Measurements from ENCODE around the gene RNF4.

Gene RNF4

DNA sequence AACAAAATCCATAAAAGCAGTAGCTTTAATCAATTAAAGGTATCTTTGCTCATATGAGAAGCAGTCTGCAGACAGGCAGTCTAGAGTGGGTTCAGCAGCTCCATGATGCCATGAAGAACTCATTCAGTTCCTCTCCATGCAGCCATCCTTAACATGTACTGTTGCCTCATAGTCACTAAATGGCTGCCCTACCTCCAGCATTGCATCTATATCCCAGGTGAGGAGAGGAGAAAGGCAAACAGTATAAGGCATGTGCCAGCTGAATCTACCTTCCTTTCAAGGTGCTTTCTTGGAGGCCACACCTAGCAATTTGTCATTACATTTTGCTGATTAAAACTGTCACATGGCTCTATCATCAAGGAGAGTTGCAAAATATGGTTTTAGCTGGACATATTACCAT, 36.9 kb upstream of the RNF4 start:
- Histone ChIP-seq H3K9me2 (ENCODE audit: low read depth, low read length) (no peaks in the 10 kb centered on the region), H3K27ac (ENCODE audit: low read depth, low read length, poor library complexity, severe bottlenecking) (no peak overlapping the region), H3K79me2 (ENCODE audit: insufficient read depth, low read length) (no peaks in the 10 kb centered on the region), H3K9me3 (ENCODE audit: low read length) (no peaks in the 10 kb centered on the region), H3K4me1 (ENCODE audit: insufficient read depth, low read length, severe bottlenecking) (no peaks in the 10 kb centered on the region), H3K27me3 (ENCODE audit: insufficient read depth, low read length) (no peaks in the 10 kb centered on the region; the same call in 1 of the 2 replicates), H3K4me3 (ENCODE audit: low read depth, low read length, poor library complexity, severe bottlenecking) (no peak overlapping the region), H2AFZ (ENCODE audit: low read length) (no peak overlapping the region), H4K20me1 (ENCODE audit: insufficient read depth, low read length) (no peaks in the 10 kb centered on the region), H3F3A (ENCODE audit: insufficient read depth, low read length) (no peaks in the 10 kb centered on the region), H3K36me3 (ENCODE audit: insufficient read depth, low read length) (no peaks in the 10 kb centered on the region; the same call in 1 of the 2 replicates), H3K9ac (ENCODE audit: low read length) (no peak overlapping the region), H3K4me2 (ENCODE audit: low read length) (no peak overlapping the region)
- TF ChIP-seq CTCF (IDR thresholded peaks at IDR 0.05; ENCODE audit: low read length): no peak
- no peak for TF ChIP-seq EZH2 (IDR thresholded peaks at IDR 0.05; ENCODE audit: borderline replicate concordance, low read length)

GRCh38 chr4:2432991-2433530, 35.8 kb upstream of the RNF4 start:
- no peak overlapping the region for H3K9ac ChIP-seq (ENCODE audit: low read length)
- no peaks in the 10 kb centered on the region for H3K4me1 ChIP-seq (ENCODE audit: insufficient read depth, low read length, severe bottlenecking)
- no peaks in the 10 kb centered on the region for H3K79me2 ChIP-seq (ENCODE audit: insufficient read depth, low read length)
- H4K20me1 ChIP-seq (ENCODE audit: insufficient read depth, low read length): no peaks in the 10 kb centered on the region
- no peaks in the 10 kb centered on the region for H3F3A ChIP-seq (ENCODE audit: insufficient read depth, low read length)
- no peak overlapping the region for H3K27ac ChIP-seq (ENCODE audit: low read depth, low read length, poor library complexity, severe bottlenecking)
- H3K9me3 ChIP-seq (ENCODE audit: low read length): no peaks in the 10 kb centered on the region
- no peak overlapping the region for H2AFZ ChIP-seq (ENCODE audit: low read length)
- no peak for TF ChIP-seq CTCF (IDR thresholded peaks at IDR 0.05; ENCODE audit: low read length)
- TF ChIP-seq EZH2 (IDR thresholded peaks at IDR 0.05; ENCODE audit: borderline replicate concordance, low read length): no peak
- H3K4me2 ChIP-seq (ENCODE audit: low read length): no peak overlapping the region
- no peaks in the 10 kb centered on the region for H3K9me2 ChIP-seq (ENCODE audit: low read depth, low read length)
- no peaks in the 10 kb centered on the region; the same call in 1 of the 2 replicates for H3K27me3 ChIP-seq (ENCODE audit: insufficient read depth, low read length)
- H3K36me3 ChIP-seq (ENCODE audit: insufficient read depth, low read length): no peaks in the 10 kb centered on the region; the same call in 1 of the 2 replicates
- H3K4me3 ChIP-seq (ENCODE audit: low read depth, low read length, poor library complexity, severe bottlenecking): no peak overlapping the region

- H3K36me3 ChIP-seq (ENCODE audit: insufficient read depth, low read length): no peaks in the 10 kb centered on the region; the same call in 1 of the 2 replicates
- H3K27me3 ChIP-seq (ENCODE audit: insufficient read depth, low read length): no peaks in the 10 kb centered on the region; the same call in 1 of the 2 replicates
- H3F3A ChIP-seq (ENCODE audit: insufficient read depth, low read length): no peaks in the 10 kb centered on the region
- H3K9ac ChIP-seq (ENCODE audit: low read length): no peak overlapping the region
- no peak overlapping the region for H3K4me3 ChIP-seq (ENCODE audit: low read depth, low read length, poor library complexity, severe bottlenecking)
- no peak overlapping the region for H2AFZ ChIP-seq (ENCODE audit: low read length)
- no peaks in the 10 kb centered on the region for H4K20me1 ChIP-seq (ENCODE audit: insufficient read depth, low read length)
- TF ChIP-seq EZH2 (IDR thresholded peaks at IDR 0.05; ENCODE audit: borderline replicate concordance, low read length) (no peak), CTCF (IDR thresholded peaks at IDR 0.05; ENCODE audit: low read length) (no peak)
- no peaks in the 10 kb centered on the region for H3K9me3 ChIP-seq (ENCODE audit: low read length)
- no peaks in the 10 kb centered on the region for H3K79me2 ChIP-seq (ENCODE audit: insufficient read depth, low read length)
- H3K27ac ChIP-seq (ENCODE audit: low read depth, low read length, poor library complexity, severe bottlenecking): no peak overlapping the region
- H3K4me1 ChIP-seq (ENCODE audit: insufficient read depth, low read length, severe bottlenecking): no peaks in the 10 kb centered on the region
- H3K4me2 ChIP-seq (ENCODE audit: low read length): no peak overlapping the region
- no peaks in the 10 kb centered on the region for H3K9me2 ChIP-seq (ENCODE audit: low read depth, low read length)
These were observed 35.1 kb upstream of the RNF4 start for GRCh38 chr4:2433609-2434350.
